HG03558 (cell line): Measurements from ENCODE around the gene EIF4E2.
"Not testable (repeated sequence)": the region's sequence is repeated elsewhere in the genome, so short reads cannot be mapped to it uniquely, and the experiment has no call there.

Experiments
- ATAC-seq: cut with Tn5 transposase; IDR thresholded peaks from one replicate; pipeline ENCODE4 v1.9.1; 2021; ENCODE audit warnings: moderate number of reproducible peaks; ENCODE audit not compliant: unreplicated experiment; ENCODE audit errors: extremely low read depth

The EIF4E2 gene

DNA sequence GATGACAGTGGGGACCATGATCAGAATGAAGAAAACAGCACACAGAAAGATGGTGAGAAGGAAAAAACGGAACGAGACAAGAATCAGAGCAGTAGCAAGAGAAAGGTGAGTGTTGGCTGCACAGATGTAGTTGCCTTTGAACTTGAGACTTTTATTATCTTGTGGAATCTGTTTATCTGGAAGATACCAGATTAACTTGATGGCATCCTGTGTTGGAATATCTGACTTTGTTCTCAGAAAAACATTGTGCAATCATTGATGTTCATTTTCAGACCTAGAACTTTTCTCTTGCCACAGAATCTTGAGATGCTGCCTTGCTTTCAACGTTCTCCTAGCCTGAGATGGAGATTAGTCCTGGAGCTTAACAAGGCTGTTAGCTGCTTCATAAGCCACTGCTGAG, 5.9 kb downstream of the EIF4E2 start:
- ATAC-seq: no peak

DNA sequence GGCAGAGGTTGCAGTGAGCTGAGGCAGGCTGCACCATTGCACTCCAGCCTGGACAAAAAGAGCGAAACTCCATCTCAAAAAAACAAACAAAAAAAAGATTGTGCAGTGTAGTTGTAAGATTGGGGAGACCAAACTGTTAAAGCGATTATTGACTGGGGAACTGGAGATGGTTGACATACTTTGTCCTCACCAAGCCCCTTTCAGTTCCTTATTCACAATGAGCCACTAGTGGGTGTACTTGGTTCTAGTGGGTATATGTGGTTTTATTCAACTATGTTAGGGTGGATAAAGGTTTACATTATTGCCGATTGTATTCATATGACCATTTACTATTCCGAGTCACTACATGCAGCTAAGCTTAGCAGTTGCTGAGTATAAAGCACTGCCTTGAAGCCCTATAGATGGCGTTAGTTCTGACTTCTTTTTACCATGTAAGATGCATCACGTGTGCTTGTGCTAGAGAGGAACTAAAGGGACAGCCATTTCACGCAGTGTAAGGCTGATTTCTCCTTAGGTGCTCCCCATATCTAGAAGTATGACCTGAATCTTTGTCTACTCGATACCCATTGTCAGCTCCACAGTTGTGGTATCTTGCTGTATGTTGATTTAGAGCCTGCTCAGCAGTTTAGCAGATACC, 12.1 kb downstream of the EIF4E2 start:
- ATAC-seq: no peak

DNA sequence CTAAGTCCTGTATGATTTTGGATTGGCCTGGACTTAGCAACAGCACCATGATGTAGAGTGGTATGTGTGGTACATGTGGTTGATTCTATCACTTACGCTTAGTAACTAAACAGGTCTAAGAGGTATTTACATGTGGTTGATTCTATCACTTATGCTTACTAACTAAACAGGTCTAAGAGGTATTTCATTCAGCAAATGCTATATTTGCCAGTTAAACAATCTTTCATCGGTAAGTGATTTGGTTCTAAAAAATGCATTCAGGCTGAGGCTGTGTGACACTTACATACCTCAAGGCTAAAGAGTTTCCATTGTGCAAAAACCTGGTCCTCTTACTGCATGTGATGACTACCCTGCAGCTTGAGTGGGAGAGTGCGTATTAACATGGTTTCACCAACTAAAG, 13.1 kb downstream of the EIF4E2 start:
- ATAC-seq: no peak

DNA sequence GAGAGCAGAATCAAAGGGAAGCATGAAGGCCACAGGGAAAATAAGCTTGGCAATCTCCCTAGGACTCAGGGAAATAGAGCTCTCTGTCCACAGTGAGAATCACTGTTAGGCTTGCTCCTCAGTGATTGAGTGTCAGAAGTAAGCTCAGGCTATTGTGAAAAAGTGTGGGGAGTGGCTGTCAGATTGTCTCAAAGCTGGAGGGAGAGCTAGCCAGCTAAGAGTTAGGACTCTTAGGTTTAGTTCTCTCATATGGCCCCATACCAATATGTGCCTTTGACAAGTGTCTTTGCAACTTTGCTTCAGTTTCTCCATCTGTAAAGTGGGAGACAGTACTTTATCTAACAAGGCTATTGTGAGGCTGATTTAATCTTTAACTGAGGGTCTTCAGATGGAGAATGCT, 17.2 kb downstream of the EIF4E2 start:
- ATAC-seq: no peak

DNA sequence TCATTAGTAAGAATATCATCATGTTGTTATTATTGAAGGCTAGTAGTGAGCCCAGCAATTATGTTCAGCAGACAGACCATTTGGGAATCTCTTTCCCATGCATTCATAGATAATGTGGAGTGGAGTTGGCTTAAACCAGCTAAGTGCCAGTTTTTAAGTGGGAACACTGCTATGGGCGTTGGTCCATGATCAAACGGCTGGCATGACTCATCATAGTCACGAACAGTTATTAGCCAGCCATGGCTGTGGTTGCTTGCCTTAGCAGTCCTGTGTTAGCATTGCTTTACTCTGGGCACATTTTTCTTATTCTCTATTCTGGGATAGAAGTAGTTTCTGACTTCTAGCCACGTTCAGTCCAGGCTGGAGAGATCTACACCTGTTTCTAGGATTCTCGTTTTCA, 17.7 kb downstream of the EIF4E2 start:
- ATAC-seq: no peak

DNA sequence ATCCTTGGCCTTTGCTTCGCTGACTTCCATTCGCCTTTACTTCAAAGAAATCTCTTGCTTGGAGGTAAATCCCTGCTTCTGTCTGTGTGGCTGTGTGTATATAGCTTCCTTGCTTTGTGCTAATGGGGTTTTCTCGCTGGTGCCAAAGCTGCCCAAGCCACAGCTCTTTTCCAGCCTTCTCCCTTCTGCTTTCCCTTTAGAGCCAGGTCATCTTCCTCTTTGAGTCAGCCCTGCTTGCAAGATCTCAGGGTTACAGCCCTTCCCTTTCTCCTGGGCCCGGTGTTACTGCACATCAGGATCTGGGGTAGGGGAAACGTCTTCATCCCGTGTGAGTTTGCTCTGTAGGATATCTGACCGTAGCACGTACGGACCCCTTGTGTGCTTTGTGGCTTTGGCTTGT, 19.1 kb downstream of the EIF4E2 start:
- no peak for ATAC-seq

DNA sequence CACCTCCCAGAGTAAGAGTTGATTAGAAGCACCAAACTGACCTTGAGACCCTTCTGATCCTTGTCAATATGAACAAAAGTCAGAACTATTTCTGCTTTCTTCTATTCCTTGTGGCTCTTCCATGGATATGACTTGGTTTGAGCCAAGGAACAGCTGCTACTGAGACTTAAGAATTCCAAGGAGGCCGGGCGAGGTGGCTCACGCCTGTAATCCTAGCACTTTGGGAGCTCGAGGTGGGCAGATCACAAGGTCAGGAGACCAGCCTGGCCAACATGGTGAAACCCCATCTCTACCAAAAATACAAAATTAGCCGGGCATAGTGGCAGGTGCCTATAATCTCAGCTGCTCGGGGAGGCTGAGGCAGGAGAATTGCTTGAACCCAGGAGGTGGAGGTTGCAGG, 20.0 kb downstream of the EIF4E2 start:
- not testable (repeated sequence) for ATAC-seq

DNA sequence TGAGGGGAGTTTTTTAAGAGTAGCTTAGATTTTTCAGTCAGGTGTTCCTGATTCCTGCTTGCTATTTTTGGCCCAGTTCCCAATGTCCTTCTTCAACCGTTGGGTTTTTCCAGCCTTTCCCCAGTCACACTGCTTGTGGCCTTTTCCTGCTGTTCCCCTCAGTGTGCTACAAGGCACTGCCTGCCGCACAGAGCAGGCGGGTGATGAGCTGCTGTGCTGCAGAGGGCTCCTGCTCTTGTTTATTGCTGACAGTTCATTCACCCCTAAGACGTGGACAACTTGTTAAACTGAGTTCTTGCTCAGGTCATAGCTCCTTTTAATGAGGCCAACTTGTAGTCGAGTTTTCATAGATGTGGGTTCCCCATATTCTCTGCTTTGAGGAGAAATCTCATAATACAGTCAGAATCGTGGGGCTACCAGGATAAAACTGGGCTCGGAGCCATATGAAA, 20.6 kb downstream of the EIF4E2 start:
- no peak for ATAC-seq

DNA sequence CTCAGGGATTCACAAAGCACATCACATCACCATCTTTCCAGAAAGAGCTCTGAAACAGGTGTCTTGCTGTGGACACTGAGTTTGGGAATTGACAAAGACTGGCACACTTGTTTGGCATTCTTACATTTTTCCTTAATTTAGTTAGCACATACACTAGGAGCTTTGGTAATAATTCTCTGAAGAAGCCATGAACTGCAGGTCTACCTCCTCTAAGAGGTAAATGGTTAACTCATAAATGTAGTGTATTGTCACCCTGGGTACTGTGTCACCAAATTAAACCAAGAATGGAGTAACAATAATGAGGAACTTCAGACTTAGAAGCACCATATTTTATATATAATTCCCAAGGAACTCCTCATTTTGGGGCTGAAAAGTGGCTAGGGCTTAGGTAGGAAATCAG, 22.6 kb downstream of the EIF4E2 start:
- no peak for ATAC-seq

DNA sequence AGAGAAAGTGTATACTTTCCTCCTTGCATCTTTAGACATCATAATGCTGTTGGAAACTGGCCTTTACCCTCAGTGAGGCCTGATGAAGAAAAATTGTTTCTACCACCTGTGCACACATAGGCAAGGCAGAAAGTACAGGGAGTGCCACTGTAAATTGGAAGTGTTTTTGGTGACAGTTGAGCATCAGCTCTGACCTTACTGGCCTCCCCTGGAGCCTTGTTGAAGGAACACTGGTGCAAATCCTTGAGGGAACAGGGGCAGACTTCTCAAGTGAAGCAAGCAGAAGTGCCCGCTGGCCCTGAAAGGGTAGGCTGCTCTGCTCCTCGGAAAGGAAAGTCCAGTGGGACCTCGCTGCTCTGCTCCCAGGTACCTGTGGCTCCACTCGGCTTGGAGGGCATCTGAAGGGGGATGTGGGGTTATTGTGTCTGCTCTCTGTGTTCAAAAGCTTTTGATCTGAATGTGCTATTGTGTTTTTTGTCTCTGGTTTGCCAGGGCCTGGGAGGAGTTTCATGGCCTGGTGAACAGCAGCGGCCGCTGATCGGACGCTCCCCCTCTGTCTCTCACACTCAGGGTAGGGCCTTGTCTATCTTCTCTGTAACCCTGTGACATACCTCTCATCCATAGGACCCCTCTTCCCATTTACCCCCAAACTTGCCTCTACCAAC, 23.4 kb downstream of the EIF4E2 start:
- ATAC-seq: no peak

DNA sequence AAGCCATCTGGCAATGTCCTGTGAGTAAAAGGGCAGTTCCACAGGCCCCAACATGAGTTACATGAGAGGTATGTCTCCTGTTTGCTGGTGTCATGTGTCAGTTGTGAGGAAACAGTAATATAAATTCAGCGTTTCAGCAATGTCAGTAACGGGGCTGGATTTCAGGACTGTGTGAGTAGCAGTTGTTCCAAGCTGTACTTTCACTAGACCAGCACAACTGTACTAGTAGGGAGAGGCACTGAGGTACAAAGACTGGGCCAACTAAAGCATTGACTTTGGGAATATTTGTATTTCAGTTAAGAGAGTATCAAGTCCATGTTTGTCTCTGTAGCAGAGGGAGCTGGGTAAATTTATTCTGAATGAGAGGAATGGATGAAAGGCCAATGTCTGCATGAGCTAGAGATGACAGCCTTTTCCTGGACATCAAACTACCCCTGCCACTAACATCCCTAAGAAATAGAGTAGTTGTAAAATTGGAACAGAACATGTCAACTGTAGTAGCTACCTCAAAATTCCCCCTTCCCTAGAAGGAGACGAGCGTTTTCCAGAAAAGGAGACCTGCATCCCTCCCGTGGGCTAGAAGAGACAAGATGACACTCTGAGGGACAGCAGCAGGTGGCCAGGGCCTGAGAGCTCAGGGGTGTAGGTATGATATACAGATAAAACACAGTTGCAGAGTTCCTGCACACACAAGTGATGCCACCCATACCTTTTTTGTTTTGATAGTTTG, 24.4 kb downstream of the EIF4E2 start:
- ATAC-seq: no peak

DNA sequence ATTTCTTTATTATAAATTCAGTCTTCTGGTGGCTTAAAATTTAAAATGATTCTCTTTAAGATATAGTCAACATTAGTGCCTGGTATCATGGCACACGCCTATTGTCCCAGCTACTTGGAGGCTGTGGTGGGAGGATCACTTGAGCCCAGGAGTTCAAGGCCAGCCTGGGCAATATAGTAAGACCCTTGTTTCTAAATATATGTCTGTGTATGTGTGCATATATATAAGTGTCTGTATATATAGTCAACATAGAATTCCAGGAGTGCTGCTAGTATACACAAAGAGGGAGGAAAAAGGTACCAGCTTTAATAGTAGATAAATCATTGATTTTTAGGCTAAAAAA, 24.9 kb downstream of the EIF4E2 start:
- ATAC-seq: no peak

DNA sequence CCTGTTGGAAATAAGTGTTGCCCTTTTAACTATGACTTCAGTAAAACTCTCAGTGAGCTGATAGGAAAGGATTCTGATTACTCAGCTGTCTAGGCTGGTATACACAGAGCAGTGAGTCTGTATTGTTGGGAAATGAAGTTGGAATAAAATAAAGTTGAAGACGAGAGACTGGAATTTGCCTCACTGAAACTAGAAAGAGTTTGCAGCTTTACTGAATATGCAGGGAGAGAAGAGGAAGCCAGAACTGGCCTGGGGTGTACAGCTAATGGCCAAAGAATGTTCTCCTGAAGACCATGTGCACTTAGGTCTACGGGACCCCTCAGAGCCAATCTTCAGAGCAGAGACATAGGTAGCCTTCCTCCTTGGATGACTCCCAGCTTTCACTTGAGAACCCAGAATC, 26.5 kb downstream of the EIF4E2 start:
- ATAC-seq: no peak

DNA sequence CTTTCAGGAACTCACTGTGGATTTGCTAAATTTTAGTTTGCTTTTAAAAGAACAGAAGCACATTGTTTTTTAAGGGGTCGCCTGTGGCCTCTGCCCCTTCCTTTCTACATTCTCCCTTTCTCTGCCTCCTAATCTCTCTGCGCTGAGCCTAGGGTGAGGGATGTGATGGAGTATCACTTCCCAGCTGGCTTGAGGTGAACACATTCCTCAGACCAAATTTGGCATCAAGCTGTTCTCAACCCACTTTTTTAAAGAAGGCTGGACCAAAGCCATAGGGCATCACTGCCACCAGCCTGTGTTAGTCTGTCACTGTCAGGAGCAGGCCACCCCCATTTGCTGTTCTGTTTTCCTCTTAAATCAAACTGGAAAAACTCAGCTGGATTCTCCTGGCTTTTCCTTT, 27.4 kb downstream of the EIF4E2 start:
- ATAC-seq: no peak

DNA sequence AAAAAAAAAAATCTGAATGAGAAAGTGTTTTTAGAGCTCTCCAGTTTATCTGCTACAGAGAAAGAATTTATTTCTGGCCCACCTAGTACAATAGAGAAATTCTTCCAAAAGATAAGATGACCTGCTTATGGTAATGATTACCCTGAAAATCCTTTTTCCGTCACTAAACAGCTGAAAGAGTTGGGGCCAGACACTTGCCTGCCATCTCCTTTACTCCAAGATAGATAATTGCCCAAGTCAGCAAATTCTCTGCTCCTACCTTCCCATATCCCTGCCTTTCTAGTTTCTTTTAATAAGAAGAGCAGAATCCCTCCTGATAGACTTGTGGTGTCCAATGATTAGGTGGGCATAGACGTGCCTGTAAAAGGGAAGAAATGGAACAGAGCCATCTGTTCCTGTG, 28.1 kb downstream of the EIF4E2 start:
- ATAC-seq: no peak

DNA sequence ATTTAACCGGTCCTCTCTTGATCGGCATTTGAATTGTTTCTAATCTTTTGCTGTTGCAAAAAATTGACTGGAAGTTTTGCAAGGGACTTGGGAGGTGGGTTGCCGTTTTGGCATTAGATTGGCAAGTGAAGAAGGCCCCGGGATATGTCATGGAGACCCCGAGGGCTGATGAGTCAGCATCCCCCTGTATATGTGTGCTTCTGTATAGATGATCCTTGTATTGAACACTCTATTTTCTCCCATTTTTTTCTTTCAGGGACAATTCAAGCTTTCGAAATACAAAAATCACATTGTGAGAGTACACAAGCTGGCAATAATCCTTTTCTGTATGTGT, 30.1 kb downstream of the EIF4E2 start:
- no peak for ATAC-seq

DNA sequence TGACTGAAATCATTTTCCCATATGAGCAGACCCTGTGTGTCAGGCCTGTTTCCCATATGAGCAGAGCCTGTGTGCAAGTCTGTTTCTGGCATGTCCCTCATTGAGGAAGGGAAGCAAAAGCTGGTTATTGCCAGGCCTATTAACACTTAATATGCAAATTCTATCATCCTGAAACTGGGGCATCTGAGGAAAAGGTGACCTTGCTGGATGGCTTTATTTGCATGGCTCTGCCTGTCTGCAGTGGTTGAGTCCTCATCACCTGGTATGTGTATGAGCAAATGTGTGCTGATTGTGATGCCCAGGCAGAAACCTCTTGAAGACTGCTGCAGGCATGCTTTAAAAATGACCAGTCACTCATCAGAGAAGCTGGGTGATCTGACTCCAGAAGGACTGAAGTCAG, 31.2 kb downstream of the EIF4E2 start:
- ATAC-seq: no peak

DNA sequence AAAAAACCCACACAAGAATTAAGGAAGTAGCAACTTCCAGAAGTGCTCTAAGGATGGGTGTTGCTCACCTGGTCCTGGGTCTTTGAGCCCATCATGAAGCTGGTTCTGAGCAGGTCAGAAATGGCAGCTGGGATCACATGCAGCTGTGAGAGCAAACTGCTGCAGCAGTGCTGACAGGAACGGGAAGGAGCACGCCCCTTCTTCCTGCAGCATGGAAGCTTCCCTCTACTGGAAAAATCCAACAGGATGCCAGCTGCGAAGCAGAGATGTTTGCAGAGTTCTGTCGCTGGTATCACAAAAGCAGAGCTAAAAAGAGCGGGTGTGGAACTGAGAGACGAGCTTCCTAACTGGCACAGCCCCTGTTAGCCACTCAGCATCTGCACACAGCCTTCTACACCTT, 33.7 kb downstream of the EIF4E2 start:
- ATAC-seq: no peak

DNA sequence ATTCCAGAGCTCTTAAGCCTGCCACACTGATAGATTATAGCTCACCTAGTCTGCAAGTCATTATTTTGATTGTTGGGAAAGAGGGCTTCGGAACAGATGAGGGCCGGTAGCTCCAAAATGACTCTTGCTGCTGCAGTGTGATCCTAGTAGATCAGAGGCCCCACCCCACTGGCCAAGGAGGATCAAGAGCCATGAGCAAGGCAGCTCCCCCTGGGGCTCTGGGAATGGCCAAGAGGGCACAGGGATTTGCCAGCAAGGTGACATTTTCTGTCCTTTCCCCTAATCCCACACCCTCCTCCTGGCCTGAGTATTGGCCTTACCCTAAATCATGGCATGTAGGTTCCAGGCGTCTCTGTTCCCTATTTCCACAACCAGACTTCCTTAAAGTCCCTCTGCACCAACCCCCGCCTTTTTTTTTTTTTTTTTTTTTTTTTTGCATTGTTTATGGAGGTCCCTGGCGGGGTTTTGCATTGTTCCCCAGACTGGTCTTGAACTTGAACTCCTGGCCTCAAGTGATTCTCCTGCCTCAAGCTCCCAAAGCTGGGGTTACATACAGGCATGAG, 36.5 kb downstream of the EIF4E2 start:
- ATAC-seq: no peak

DNA sequence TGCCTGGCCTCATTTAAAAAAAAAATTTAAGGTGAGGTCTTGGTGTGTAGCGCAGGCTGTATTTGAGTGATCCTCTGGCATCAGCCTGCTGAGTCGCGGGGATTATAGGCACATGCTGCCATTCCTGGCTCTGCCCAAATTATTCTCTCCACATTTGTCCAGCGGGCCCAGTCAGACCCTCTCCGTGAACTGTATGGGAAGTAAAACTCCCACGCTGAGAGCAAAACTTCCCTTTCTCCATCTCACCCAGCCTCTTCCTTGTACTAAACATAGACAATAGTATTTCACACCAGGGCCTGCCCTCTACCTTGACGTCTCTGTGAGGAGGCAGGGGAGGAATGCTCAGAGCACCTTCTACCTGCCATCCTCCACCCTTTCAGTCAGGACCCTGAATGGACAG, 37.0 kb downstream of the EIF4E2 start:
- no peak for ATAC-seq

DNA sequence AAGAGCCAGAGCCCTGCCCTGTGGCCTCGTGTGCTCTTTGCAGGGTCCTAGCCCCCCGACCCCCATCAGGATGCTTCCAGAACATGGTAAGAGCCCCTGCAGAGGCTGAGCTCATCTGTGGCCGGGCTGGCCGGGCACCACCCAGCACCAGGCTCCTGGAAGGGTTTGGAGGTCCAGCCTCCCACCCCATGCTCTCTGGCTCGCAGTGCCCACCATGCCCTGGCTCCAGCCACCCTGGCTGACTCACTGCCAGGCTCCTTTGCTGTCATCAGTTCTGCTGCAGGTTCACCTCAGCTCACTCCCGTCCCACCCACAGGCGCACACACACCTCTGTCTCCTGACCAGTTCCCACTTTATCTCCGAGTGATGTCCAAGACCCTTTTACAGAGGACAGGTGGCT, 37.5 kb downstream of the EIF4E2 start:
- no peak for ATAC-seq
